Progenitor cell of endocrine pancreas (in vitro differentiated cells): ENCODE results near the gene TENT4A. TPM values are rescaled to one million over a fixed set of nuclear protein-coding genes. Genes with fewer than 3 reads are reported as not detected.

Experiments
- DNase-seq: peaks from one replicate; pipeline ENCODE4 v3.0.0; 2021; ENCODE audit warnings: low spot score; ENCODE audit not compliant: unreplicated experiment
- H3K27ac Mint-ChIP-seq: 2 replicates; pipeline ENCODE4 v1.8.0; 2021; ENCODE audit warnings: mild to moderate bottlenecking, moderate library complexity, mixed read lengths
- H3K27me3 Mint-ChIP-seq: 2 replicates; pipeline ENCODE4 v1.8.0; 2021; ENCODE audit warnings: mixed read lengths
- H3K36me3 Mint-ChIP-seq: 2 replicates; pipeline ENCODE4 v1.8.0; 2022; ENCODE audit warnings: mixed read lengths; ENCODE audit not compliant: insufficient read depth
- H3K4me1 Mint-ChIP-seq: 2 replicates; pipeline ENCODE4 v1.8.0; 2021; ENCODE audit warnings: low read depth, mixed read lengths
- H3K4me3 Mint-ChIP-seq: 2 replicates; pipeline ENCODE4 v1.8.0; 2021; ENCODE audit warnings: low read depth, mild to moderate bottlenecking, moderate library complexity, mixed read lengths
- H3K9me3 Mint-ChIP-seq: 2 replicates; pipeline ENCODE4 v1.8.0; 2021; ENCODE audit warnings: low read depth, mixed read lengths
- CTCF ChIP-seq: fragments of 200-600 bp; sonication (generic); IDR thresholded peaks from one replicate; pipeline ENCODE4 v1.5.0; 2021; ENCODE audit warnings: antibody characterized with exemption, mild to moderate bottlenecking; ENCODE audit not compliant: unreplicated experiment
- total RNA-seq: library from RNA; stranded (reverse); gene quantifications from 2 replicates; pipeline ENCODE4 v1.2.1, GENCODE V29; 2021

TENT4A gene
- total RNA-seq, 1 donor from 2014 or later: 30.0 TPM

- no peak for TF ChIP-seq CTCF
- no peak for DNase-seq
- H3K27ac Mint-ChIP-seq: no peak overlapping the region
- H3K9me3 Mint-ChIP-seq: no peaks in the 10 kb centered on the region
- no peaks in the 10 kb centered on the region for H3K4me1 Mint-ChIP-seq
- H3K36me3 Mint-ChIP-seq: no peaks in the 10 kb centered on the region
- no peak overlapping the region for H3K4me3 Mint-ChIP-seq
- H3K27me3 Mint-ChIP-seq: no peaks in the 10 kb centered on the region
Observed at GRCh38 chr5:6774721-6775204, 61.5 kb downstream of the TENT4A start.

GRCh38 chr5:6775571-6775970 lies 62.3 kb downstream of the TENT4A start:
- H3K4me1 Mint-ChIP-seq: no peaks in the 10 kb centered on the region
- H3K4me3 Mint-ChIP-seq: no peak overlapping the region
- H3K27ac Mint-ChIP-seq: no peak overlapping the region
- no peaks in the 10 kb centered on the region for H3K27me3 Mint-ChIP-seq
- no peaks in the 10 kb centered on the region for H3K36me3 Mint-ChIP-seq
- H3K9me3 Mint-ChIP-seq: peaks cover 1% of the 10 kb centered on the region
- no peak for TF ChIP-seq CTCF
- DNase-seq: no peak

GRCh38 chr5:6780802-6781391 lies 67.7 kb downstream of the TENT4A start:
- H3K36me3 Mint-ChIP-seq: no peaks in the 10 kb centered on the region
- no peak overlapping the region for H3K27ac Mint-ChIP-seq
- TF ChIP-seq CTCF: peak; percentile 39
- H3K27me3 Mint-ChIP-seq: peaks cover 3% of the 10 kb centered on the region
- no peak for DNase-seq
- H3K4me3 Mint-ChIP-seq: no peak overlapping the region
- H3K4me1 Mint-ChIP-seq: no peaks in the 10 kb centered on the region
- peaks cover 4% of the 10 kb centered on the region for H3K9me3 Mint-ChIP-seq

- Mint-ChIP-seq H3K27me3 (peaks cover 3% of the 10 kb centered on the region), H3K36me3 (no peaks in the 10 kb centered on the region), H3K4me3 (no peak overlapping the region), H3K9me3 (peaks cover 4% of the 10 kb centered on the region), H3K27ac (no peak overlapping the region), H3K4me1 (no peaks in the 10 kb centered on the region)
- TF ChIP-seq CTCF: no peak
- DNase-seq: no peak
Observed at GRCh38 chr5:6781716-6782115, 68.5 kb downstream of the TENT4A start.

GRCh38 chr5:6783787-6784186 lies 70.6 kb downstream of the TENT4A start:
- Mint-ChIP-seq H3K4me3 (no peak overlapping the region), H3K27ac (no peak overlapping the region), H3K9me3 (peaks cover 4% of the 10 kb centered on the region), H3K4me1 (no peaks in the 10 kb centered on the region), H3K27me3 (peaks cover 3% of the 10 kb centered on the region), H3K36me3 (no peaks in the 10 kb centered on the region)
- no peak for DNase-seq
- no peak for TF ChIP-seq CTCF
